ENCODE results near the gene STAM2.

GRCh38 chr2:152086231-152086630, 89.3 kb downstream of the STAM2 start:
- TF ChIP-seq, protein P1, sequence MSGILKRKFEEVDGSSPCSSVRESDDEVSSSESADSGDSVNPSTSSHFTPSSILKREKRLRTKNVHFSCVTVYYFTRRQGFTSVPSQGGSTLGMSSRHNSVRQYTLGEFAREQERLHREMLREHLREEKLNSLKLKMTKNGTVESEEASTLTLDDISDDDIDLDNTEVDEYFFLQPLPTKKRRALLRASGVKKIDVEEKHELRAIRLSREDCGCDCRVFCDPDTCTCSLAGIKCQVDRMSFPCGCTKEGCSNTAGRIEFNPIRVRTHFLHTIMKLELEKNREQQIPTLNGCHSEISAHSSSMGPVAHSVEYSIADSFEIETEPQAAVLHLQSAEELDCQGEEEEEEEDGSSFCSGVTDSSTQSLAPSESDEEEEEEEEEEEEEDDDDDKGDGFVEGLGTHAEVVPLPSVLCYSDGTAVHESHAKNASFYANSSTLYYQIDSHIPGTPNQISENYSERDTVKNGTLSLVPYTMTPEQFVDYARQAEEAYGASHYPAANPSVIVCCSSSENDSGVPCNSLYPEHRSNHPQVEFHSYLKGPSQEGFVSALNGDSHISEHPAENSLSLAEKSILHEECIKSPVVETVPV (CRISPR knock-in tag; IDR thresholded peaks at IDR 0.05), result no peak
- TF ChIP-seq, protein P2, sequence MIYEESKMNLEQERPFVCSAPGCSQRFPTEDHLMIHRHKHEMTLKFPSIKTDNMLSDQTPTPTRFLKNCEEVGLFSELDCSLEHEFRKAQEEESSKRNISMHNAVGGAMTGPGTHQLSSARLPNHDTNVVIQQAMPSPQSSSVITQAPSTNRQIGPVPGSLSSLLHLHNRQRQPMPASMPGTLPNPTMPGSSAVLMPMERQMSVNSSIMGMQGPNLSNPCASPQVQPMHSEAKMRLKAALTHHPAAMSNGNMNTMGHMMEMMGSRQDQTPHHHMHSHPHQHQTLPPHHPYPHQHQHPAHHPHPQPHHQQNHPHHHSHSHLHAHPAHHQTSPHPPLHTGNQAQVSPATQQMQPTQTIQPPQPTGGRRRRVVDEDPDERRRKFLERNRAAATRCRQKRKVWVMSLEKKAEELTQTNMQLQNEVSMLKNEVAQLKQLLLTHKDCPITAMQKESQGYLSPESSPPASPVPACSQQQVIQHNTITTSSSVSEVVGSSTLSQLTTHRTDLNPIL (CRISPR knock-in tag; IDR thresholded peaks at IDR 0.05; ENCODE audit: low read depth), result no peak
- TF ChIP-seq ARNTL (CRISPR knock-in tag; IDR thresholded peaks at IDR 0.05; ENCODE audit: borderline replicate concordance, low read depth) (no peak), TCF4 (CRISPR knock-in tag; IDR thresholded peaks at IDR 0.05; ENCODE audit: borderline replicate concordance) (no peak), ZC3H10 (CRISPR knock-in tag; IDR thresholded peaks at IDR 0.05) (no peak)
- TF ChIP-seq, protein P3, sequence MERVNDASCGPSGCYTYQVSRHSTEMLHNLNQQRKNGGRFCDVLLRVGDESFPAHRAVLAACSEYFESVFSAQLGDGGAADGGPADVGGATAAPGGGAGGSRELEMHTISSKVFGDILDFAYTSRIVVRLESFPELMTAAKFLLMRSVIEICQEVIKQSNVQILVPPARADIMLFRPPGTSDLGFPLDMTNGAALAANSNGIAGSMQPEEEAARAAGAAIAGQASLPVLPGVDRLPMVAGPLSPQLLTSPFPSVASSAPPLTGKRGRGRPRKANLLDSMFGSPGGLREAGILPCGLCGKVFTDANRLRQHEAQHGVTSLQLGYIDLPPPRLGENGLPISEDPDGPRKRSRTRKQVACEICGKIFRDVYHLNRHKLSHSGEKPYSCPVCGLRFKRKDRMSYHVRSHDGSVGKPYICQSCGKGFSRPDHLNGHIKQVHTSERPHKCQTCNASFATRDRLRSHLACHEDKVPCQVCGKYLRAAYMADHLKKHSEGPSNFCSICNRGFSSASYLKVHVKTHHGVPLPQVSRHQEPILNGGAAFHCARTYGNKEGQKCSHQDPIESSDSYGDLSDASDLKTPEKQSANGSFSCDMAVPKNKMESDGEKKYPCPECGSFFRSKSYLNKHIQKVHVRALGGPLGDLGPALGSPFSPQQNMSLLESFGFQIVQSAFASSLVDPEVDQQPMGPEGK (CRISPR knock-in tag; IDR thresholded peaks at IDR 0.05; ENCODE audit: borderline replicate concordance), result no peak

All from SK-N-SH treated with all-trans-retinoic acid at 6 μM for 48 hours (cell line).